GM19023 (cell line): Measurements from ENCODE around the gene CYP19A1.

Source experiments
- ATAC-seq: cut with Tn5 transposase; IDR thresholded peaks from one replicate; pipeline ENCODE4 v1.9.1; 2021; ENCODE audit warnings: mild to moderate bottlenecking, moderate library complexity; ENCODE audit not compliant: unreplicated experiment

Gene CYP19A1

DNA sequence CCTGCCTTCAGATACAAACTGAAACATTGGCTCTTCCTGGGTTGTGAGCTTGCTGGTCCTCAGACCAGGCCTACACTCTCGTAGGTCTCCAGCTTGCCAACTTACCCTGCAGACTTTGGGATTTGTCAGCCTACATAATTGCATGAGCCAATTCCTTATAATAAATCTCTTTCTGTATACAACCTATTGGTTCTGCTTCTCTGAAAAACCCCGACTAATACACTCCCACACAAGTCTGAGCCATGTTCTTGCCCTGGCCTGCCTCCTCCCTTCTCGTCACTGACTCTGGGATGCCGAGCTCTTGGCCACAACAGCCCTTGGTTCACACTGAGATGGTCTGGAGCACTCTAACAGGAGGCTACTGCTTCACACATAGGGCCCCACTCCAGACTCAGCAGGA lies 9.5 kb downstream of the CYP19A1 start:
- ATAC-seq = no peak

DNA sequence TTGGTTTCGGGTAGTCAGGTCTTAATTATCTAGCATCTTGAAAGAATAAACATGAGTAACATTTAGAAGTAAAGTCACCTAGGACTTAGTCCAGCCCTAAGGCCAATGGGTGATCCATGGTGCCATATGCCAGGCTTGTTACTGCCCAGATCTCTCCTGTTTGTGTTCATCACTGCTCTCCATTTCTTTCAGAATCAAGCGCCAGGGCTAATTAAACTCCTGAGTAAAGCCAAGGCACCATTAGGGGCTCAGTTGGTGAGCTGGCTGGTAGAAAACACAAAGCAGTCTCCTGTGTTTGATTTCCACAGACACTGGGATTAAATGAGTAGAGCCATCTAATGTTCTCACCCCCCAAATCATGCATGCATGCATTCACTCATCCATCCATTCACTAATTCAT lies 11.3 kb downstream of the CYP19A1 start:
- ATAC-seq = no peak

DNA sequence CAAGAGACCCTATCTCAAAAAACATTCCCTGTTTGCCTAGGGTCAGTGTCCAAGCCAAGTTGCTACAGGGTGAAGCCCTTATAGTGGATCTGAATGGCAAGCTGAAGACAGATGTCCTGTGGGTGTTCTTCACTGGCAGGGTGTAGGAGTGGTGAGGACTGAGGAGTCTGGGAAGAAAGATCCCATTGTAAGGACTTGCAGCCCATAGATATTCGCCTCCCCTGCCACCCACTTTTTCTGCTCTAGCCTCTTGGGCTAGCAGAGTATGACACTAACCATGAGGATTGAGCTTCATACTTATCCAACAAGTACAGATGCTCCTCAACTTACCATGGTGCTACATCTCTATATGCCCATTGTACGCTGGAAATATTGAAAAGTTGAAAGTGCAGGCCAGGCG lies 13.2 kb downstream of the CYP19A1 start:
- ATAC-seq = no peak

DNA sequence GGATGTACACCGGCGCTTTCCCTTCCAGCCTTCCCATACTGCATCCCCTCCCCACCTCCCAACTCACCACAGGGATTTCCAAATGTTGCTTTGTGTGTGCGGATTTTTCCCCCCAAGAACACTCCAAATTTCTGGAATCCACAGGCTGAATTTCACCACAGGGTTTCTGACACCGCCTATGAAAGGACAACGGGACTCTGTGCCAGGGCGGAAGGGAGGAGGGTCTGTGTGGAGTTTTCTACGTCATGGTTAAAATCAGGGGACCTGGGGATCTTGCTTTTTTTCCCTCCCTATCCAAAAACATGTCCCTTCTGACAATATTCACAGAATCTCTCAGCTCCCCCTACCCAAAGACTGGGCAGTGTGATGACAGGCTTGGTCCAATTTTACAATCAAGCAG lies 14.6 kb downstream of the CYP19A1 start:
- ATAC-seq = no peak

DNA sequence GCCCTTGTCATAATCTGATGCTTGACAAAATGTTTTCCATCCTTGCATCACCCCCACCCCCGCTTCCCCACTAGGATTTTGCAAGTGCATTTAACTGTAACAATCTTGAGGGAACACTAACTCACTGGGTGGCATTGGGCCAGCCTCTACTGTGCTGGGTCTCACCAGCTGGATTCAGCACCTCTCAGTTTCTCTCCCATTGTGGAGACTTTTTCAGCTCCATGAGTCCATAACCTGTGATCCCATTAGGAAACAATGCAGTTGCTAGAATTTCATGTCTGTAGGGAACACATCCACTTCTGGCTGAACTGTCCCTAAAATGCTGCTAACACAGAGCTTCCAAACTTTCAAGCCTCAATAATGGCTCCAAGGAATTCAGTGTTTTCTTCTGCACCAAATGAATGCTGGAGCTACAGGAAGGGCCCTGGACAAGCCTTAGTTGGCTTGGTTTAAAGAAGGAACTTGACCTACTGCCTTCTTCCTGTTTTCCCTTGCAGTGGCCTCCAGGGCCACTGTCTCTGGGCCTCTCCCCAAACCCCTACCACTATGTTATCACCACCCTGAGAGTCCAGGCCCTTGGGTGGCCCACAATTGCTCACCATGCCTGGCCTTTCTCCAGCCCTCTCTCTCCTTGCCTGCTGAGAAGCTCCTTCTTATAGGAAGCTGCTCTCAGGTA lies 15.6 kb downstream of the CYP19A1 start:
- no peak for ATAC-seq

DNA sequence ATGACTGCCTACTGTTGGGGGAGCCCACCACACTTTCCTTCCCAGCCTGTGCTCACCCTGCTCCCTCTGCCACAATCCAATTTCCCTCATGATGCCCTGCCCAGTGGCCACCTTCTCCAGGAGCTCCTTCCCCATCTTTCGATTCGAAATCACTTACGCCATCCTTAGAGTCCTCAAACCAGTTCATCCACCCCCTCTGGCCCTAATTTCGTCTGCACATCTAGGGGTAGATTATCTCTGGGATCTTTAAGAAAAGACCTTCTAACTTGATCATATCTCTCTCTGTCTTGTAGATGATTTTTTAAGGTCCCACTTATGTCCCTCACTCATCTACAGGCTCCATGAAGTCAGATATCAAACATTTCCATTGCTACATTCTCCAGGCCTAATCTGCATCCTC lies 17.1 kb downstream of the CYP19A1 start:
- ATAC-seq = no peak

DNA sequence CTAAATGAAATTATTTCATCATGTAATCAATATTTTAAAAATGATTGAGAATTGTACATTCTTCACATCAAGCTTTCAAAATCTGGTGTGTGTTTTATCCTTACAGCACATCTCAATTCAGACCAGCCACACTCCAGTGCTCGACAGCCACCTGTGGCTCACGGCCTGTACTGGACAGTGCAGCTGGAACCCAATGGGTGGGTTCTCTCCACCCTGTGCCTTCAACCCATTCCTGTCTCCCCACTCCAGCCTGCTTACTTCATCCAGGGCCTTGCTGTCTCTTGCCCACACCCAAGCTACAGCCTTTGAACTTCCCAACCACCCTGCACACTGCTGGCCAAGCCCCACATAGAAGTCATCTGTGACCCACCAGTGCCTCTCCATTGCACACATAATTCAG lies 17.6 kb downstream of the CYP19A1 start:
- ATAC-seq = no peak

DNA sequence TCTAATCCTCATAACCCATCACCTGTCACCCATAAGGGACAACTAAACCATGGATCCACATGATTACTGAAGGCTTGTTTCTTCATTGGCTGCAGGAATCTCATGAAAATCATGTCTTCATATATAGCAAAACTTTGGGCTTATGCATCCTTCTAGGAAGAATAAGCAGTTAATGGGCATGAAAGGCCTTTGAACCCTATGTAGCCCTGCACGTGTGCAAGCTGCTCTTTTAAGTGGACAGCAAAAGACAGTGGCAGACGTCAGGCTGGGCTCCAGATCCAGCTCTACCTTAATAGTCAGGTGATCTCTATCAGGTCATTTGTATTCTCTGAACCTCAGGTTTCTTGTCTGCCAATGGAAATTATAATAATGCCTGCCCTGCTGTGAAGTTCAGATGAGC lies 18.9 kb downstream of the CYP19A1 start:
- no peak for ATAC-seq

DNA sequence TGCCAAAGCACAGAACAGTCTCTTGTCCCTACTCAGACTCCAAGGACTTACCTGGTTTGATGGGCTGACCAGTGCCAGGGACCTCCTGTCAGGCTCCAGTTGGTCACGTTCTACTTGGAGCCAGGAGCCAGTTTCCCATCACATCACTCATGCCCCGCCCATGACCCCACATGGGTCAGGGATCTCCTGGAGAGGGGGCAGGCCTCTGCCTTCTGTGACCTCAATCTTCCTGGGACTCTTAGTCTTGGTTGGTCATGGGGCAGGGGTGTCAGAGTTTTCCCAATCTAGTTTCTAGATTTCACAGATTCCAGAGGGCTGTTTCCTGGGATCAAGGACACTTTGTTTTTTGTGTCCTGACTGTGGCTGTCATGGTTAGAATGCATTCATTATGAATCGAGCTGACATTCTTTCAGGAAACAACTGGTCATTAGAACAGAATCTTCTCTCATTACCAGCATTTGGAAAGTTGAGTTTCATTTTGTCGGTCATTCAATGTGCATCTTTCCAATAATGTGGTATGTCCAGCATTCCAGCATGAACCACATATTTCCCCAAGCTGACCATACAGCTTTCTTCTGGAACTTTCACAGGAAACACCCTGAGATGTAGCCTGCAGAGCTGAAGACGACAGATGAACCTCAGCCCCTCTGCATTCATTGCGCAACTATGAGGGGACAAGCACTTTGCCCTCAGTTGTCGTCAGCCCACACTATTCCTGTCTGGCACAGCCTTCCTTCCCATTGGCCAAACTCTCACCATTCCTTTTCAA lies 19.8 kb downstream of the CYP19A1 start:
- ATAC-seq = no peak

DNA sequence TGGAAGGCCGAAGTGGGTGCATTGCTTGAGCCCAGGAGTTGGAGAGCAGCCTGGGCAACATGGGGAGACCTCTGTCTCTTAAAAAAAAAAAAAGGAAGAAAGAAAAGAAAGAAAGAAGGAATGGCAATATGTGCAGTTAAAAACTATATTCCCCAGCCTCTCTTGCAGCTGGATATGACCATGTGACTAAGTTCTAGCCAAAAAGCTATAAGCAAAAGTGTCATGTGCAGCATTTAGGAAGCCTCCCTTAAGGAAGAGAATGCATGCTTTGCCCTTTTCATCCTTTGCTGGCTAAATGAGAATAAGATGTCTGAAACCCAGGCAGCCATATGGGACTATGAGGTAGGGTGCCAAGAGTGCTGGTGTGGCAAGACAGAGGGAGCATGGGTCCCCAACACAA lies 21.8 kb downstream of the CYP19A1 start:
- no peak for ATAC-seq

DNA sequence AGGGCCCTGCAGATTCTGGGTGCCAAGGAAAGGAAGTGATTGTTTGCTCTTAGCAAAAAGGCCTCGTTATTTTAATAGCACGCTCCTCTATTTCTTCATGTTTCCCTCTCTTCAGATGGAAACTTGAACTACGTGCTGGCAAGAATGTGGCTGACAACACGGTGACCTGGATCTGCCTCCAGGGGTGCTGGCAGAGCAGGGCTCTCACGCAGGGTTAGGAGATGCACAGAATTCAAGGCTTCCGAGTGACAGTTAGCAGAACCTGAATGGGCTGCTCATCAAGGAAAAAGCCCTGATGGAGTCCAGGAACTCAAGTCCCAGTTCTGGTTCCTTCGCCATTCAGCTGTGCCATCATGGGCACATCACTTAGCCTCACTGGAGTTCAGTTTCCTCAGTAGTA lies 22.7 kb downstream of the CYP19A1 start:
- no peak for ATAC-seq

DNA sequence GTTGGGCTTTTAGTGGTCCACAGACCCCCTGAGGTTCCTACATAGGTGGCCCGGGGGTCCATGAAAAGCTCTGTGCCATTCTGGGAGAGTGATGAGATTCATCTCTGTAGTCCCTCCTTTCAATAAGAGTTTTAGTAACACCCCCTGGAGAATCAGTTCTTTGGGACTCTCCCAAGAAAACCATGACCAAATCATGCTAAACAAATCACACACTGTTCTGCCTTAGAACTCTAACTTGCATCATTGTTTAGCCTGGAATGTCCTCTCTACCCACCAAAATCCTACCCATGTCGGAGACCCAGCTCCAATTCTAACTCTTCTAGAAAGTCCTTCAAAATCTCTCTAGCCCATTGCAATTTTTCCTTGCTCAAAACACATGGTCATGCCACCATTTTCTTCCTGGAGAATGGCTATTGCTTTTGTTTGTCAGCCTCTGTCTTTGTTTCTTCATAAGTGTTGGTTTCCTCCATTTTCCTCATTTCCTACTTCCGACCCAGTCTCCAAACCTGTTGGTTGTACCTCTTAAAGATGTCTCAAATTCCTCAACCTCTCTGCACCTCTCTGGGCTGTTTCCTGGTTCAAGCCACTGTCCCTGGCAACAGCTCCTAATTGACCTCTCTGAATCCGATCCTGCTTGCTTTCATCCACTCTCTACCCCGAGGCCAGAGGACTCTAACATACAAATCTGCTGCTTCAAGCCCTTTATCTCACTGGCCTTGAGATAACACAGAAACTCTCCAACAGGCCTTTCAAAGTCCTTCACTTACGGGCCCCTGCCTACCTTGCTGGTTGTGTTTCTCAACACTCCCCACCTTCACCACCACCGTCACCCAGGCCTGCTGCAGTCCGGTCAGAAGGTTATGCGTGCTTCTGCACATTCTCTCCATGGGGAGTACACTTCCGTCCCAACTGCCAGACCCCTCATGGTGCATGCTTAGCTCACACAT lies 23.7 kb downstream of the CYP19A1 start:
- ATAC-seq = no peak

DNA sequence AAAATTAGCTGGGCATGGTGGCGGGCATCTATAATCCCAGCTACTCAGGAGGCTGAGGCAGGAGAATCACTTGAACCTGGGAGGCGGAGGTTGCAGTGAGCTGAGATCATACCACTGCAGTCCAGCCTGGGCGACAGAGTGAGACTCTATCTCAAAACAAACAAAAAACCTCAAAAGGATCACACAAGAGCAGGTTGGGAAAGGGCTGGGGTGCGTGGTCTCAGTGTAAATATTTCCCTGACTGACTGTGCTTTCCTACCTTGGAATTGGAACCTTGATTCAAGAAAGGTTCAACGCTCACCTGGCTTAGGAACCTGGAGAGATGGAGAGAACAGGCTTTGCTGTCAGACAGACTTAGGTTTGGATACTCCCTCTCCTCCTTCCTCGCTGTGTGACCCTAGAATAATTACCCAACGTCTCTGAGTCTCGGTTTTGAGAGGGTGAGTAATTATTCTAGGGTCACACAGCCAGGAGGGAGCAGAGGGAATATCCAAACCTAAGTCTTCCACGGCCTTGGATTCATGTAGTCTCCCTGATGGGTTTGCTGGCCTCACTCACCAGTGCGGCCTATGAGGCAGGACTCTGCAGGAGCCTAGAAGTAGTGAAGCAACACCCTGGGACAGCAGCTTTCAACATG lies 24.6 kb downstream of the CYP19A1 start:
- no peak for ATAC-seq

DNA sequence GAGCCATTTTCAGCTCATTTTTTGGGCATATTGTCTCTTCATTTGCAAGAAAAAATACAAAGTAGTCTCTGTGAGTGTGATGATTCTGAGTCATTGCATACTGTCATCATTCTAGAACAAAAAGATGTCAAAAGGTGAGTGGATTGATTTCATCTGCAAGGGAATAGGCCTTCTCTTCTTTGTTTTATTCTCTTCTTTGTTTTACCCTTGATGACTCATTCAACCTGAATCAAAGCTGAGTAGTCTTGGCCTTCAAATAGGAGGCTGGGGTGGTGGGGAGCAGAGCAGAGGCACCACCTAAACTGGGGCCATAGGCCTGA lies 25.4 kb downstream of the CYP19A1 start:
- no peak for ATAC-seq

DNA sequence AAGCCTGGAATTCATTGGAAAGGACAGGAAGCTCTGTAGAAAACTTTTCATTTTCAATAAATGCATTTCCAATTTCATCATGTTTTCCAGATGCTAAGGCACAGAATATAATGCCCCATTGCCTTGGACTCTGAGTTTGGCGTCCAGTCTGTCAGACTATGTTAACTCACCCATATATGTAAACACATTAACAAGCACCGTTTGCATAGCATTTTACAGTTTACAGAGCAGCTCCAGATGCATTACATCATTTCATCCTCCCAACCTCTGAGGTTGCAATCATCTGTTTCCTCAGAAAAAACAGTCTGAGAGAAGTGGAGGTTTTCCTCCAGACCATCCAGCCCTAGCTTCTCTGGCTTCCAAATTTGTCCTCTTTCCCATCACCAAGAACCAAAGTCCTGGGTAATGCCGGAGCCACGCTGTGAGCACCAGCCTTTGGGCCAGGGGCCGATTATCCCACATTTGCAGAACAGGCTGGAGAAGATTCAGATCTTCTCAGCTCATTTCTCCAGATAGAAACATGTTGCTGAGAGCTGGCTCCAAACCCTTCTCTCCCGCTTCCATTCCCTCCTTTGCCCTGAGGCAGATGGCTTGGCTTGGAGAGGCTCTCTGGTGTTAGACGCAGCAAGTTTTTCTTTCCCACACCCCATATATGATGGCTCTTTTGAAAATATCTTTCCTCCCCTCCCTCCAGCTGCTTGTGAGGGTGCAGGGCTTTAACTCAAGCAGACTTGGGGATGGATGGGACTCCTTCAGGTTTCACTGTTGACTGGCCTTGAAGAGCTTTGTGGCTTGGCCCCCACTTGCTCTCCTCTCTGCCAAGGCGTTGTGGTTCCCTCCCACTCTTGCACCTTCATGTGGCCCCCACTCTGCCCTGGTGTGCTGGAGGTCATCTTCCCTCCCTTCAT lies 26.0 kb downstream of the CYP19A1 start:
- no peak for ATAC-seq

DNA sequence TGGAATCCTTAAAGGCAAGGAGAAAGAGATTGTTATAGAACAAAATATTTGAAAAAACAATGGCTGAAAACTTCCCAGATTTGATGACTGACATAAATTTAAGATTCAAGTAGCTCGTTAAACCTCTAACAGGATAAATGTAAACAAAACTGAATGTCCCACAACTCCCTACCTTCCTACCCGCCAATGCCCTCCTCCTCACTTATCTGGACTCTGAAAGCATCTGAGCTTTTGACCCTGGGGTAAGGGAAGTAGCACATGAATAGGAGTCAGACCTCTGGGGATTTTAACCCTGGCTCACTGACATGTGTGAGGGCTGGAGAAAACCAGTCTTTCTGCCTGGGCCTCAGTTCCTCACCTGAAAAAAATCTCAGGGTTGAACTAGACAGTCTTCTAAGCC lies 26.9 kb downstream of the CYP19A1 start:
- ATAC-seq = no peak

DNA sequence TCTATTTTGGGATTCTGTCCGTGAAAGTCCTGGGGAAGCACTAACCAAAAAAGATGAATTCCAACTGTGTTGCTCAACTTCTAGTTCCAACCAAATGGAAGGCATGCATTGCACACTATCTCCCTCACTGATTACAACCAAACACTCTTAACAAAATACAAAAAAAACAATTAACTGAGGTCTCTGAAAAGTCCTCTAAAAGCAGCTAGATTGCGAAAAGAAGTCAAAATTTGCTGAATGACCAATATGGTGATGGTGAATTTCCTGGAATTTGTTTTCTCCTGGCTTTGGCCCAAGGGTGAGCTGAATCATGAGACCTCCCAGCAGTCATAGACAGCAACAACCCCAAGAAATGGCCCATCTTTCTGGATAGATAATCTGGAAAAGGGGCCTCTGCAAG lies 28.3 kb downstream of the CYP19A1 start:
- no peak for ATAC-seq

DNA sequence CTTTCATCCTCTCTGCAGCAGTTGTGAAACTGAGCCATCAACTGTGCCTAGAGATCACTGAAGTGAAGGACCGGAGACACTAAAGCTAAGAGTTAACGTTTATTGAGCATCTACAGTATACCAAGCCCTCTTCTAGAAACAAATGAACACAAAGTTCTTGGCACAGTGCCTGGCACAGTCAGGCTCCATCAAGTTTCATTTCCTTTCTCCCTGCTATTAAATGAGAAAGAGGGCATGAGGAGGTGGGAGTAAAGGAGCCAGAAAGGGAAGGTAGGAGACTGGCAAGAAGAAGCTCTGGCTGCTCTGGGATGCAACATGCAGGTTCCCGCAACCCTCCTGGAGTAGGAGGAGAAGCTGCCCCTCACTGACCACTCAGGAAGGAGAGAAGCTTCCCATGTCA lies 30.6 kb downstream of the CYP19A1 start:
- ATAC-seq = no peak

DNA sequence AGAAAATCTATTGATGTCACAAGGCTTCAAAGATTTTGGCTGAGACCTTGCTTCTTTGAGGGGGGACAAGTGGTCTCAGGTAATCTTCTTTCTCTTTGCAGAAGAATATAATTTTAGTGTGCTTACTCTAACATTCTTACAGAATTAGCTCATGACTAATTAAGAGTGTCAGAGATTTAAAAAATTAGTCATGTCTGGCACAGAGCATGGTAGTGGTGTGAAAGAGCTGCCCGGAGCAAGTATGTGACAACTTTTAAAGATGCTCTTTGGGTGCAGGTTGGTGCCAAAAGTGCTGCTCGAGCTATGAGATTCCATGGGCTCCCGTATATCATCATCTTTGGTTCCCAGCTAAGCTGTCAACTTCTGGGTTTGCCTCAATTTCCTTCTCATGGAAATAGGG lies 31.1 kb downstream of the CYP19A1 start:
- ATAC-seq = no peak

DNA sequence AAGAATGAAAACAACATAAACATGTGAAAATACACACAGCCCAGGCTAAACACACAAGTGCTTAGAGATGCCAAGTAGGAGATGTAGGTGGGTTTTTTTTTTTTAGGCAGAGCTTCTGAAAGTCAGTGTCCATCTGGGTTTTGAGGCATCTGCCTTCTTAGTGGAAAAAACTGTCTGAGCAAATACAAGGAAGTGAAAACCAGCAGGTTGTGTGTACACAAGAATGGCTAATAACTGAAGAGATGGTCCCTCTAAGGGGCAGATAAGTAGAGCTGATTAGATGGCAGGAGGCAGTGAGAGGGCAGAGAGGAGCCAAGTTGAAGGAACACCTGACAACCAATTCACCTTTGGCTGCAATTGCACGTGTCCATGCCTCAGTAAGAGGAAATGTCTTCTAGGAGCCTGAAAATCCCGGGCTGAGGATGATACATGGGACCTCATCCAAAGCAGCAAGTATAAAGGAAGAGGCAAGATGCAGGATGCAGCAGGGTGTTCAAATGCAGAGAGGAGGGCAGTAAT lies 34.9 kb downstream of the CYP19A1 start:
- ATAC-seq = no peak
